HepG2 (cell line): Measurements from ENCODE around the gene ADAMTS2. TPM values are rescaled to one million over a fixed set of nuclear protein-coding genes. Genes with fewer than 3 reads are reported as not detected.

Experiments
- ARID5B ChIP-seq: IDR thresholded peaks from 2 replicates; pipeline ENCODE4 v1.4.0; 2020; ENCODE audit warnings: mild to moderate bottlenecking, missing genetic modification reagents
- EED ChIP-seq: sonication (generic); formaldehyde crosslinking; IDR thresholded peaks from 2 replicates; pipeline ENCODE4 v1.5.0; 2020; ENCODE audit warnings: mild to moderate bottlenecking, missing genetic modification reagents
- ERF ChIP-seq: IDR thresholded peaks from 2 replicates; pipeline ENCODE4 v1.6.1; 2018; ENCODE audit warnings: missing biosample characterization, missing genetic modification reagents
- ETV6 ChIP-seq: sonication (generic); formaldehyde crosslinking; conservative IDR thresholded peaks from 2 replicates; pipeline ENCODE4 v1.4.0; 2020; ENCODE audit warnings: missing genetic modification reagents
- FUBP1 ChIP-seq: sonication (generic); formaldehyde crosslinking; IDR thresholded peaks from 2 replicates; pipeline ENCODE4 v1.5.1; 2020; ENCODE audit warnings: missing genetic modification reagents, mild to moderate bottlenecking, borderline replicate concordance
- HMG20A ChIP-seq: IDR thresholded peaks from 2 replicates; pipeline ENCODE4 v1.6.1; 2016; ENCODE audit warnings: borderline replicate concordance
- LCORL ChIP-seq, 2 experiments: fragments of 450-650 bp in 1 of 2; sonication (generic) in 1 of 2; formaldehyde crosslinking in 1 of 2; IDR thresholded peaks; 2 replicates each; pipeline versions ENCODE4 v1.5.0 to v1.6.1; 2017 to 2020; ENCODE audit warnings: antibody characterized with exemption in 1 of 2, missing genetic modification reagents in 1 of 2
- SOX13 ChIP-seq, 3 experiments: fragments of 450-650 bp in 1 of 3; sonication (generic) in 1 of 3; formaldehyde crosslinking in 1 of 3; IDR thresholded peaks in 2 of 3; conservative IDR thresholded peaks in 1 of 3; 2 replicates each; pipeline versions ENCODE4 v1.5.0 to v1.6.1; 2016 to 2020; ENCODE audit warnings: antibody characterized with exemption in 1 of 3, mild to moderate bottlenecking in 1 of 3, missing compliant biosample characterization in 1 of 3, missing genetic modification reagents in 1 of 3, moderate library complexity in 1 of 3
- TCF12 ChIP-seq, 2 experiments: fragments of 450-650 bp in 1 of 2; sonication (generic) in 1 of 2; formaldehyde crosslinking in 1 of 2; IDR thresholded peaks; 2 replicates each; pipeline versions ENCODE4 v1.6.1 to v1.8.0; 2017 to 2022; ENCODE audit warnings: antibody characterized with exemption in 1 of 2, mild to moderate bottlenecking in 1 of 2, missing genetic modification reagents in 1 of 2, moderate library complexity in 1 of 2
- ZFP90 ChIP-seq: sonication (generic); formaldehyde crosslinking; IDR thresholded peaks from 2 replicates; pipeline ENCODE4 v1.8.0; 2022; ENCODE audit warnings: missing genetic modification reagents, mild to moderate bottlenecking, inconsistent platforms, borderline replicate concordance
- ZNF224 ChIP-seq: sonication (generic); formaldehyde crosslinking; IDR thresholded peaks from 2 replicates; pipeline ENCODE4 v1.5.0; 2020; ENCODE audit warnings: mild to moderate bottlenecking, missing genetic modification reagents
- ZNF546 ChIP-seq: sonication (generic); formaldehyde crosslinking; conservative IDR thresholded peaks from 2 replicates; pipeline ENCODE4 v1.8.1; 2023; ENCODE audit warnings: mild to moderate bottlenecking, missing genetic modification reagents
- ZNF737 ChIP-seq: sonication (generic); formaldehyde crosslinking; IDR thresholded peaks from 2 replicates; pipeline ENCODE4 v1.5.0; 2020; ENCODE audit warnings: missing genetic modification reagents, mild to moderate bottlenecking, borderline replicate concordance
- polyA plus RNA-seq, 8 experiments: library from polyadenylated mRNA; depleted of rRNA in 3 of 8; stranded (reverse) in 7 of 8; unstranded in 1 of 8; fragments of >200 nt; fragmentation: Illumina TruSeq in 4 of 8; extraction: Trizol in 4 of 8; gene quantifications; 2 replicates each; pipeline versions ENCODE4 v1.2.1 to v1.2.3, GENCODE V29; 2011 to 2016; ENCODE audit warnings: low read depth in 4 of 8, missing spikeins in 1 of 8, mixed read lengths in 1 of 8; ENCODE audit not compliant: insufficient read depth in 1 of 8
- total RNA-seq, 5 experiments: library from RNA; depleted of rRNA; stranded (reverse); fragments of >200 nt; fragmentation: Illumina TruSeq; extraction: Trizol; gene quantifications; 2 replicates each; pipeline ENCODE4 v1.2.3, GENCODE V29; 2016; ENCODE audit warnings: low read depth in 1 of 5
- TF ChIP-seq, protein P1 (sequence below): sonication (generic); formaldehyde crosslinking; IDR thresholded peaks from 2 replicates; pipeline ENCODE4 v1.9.0; 2022; ENCODE audit warnings: missing genetic modification reagents, mild to moderate bottlenecking, borderline replicate concordance
- TF ChIP-seq, protein P2 (sequence below): sonication (generic); formaldehyde crosslinking; IDR thresholded peaks from 2 replicates; pipeline ENCODE4 v1.4.0; 2020; ENCODE audit warnings: missing genetic modification reagents, mild to moderate bottlenecking, borderline replicate concordance
- TF ChIP-seq, protein P3 (sequence below): sonication (generic); formaldehyde crosslinking; IDR thresholded peaks from 2 replicates; pipeline ENCODE4 v1.5.0; 2020; ENCODE audit warnings: mild to moderate bottlenecking, missing genetic modification reagents, moderate library complexity

Gene ADAMTS2
- total and polyA plus RNA-seq, 2 of the 13 experiments (the other 11 are each of a cell fraction or from before 2014, with no cell fraction given): 0.24 to 3.5 TPM

GRCh38 chr5:179264783-179265513 lies 80.3 kb downstream of the ADAMTS2 start (continued):
- TF ChIP-seq ZNF546 (CRISPR knock-in tag) (peak; percentile 85; the same call in 1 of the 2 replicates), LCORL (IDR thresholded peaks at IDR 0.05) (no peak), LCORL (CRISPR knock-in tag; IDR thresholded peaks at IDR 0.05) (peak; percentile 87), TCF12 (IDR thresholded peaks at IDR 0.05) (no peak), TCF12 (CRISPR knock-in tag; IDR thresholded peaks at IDR 0.05) (no peak), ETV6 (CRISPR knock-in tag) (no peak), ARID5B (CRISPR knock-in tag) (peak; percentile 74; the same call in 1 of the 2 replicates), ZFP90 (CRISPR knock-in tag) (no peak; the same call in 1 of the 2 replicates), EED (CRISPR knock-in tag) (no peak), ZNF224 (CRISPR knock-in tag) (no peak), HMG20A (CRISPR knock-in tag) (no peak), SOX13 (IDR thresholded peaks at IDR 0.05) (no peak; the same call in 1 of the 2 replicates), SOX13 (CRISPR knock-in tag; conservative IDR thresholded peaks at IDR 0.05 in 1 of 2, IDR thresholded peaks at IDR 0.05 in 1 of 2) (0 out of 4 replicates have a peak, but pooled peaks of 1 of the 2 experiments have one; percentile 30), ZNF737 (no peak; the same call in 1 of the 2 replicates), ERF (CRISPR knock-in tag) (peak; percentile 43; the same call in 1 of the 2 replicates), FUBP1 (CRISPR knock-in tag) (no peak)
- TF ChIP-seq, protein P1, sequence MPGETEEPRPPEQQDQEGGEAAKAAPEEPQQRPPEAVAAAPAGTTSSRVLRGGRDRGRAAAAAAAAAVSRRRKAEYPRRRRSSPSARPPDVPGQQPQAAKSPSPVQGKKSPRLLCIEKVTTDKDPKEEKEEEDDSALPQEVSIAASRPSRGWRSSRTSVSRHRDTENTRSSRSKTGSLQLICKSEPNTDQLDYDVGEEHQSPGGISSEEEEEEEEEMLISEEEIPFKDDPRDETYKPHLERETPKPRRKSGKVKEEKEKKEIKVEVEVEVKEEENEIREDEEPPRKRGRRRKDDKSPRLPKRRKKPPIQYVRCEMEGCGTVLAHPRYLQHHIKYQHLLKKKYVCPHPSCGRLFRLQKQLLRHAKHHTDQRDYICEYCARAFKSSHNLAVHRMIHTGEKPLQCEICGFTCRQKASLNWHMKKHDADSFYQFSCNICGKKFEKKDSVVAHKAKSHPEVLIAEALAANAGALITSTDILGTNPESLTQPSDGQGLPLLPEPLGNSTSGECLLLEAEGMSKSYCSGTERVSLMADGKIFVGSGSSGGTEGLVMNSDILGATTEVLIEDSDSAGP (CRISPR knock-in tag): peak; percentile 87; the same call in 1 of the 2 replicates
- TF ChIP-seq, protein P2, sequence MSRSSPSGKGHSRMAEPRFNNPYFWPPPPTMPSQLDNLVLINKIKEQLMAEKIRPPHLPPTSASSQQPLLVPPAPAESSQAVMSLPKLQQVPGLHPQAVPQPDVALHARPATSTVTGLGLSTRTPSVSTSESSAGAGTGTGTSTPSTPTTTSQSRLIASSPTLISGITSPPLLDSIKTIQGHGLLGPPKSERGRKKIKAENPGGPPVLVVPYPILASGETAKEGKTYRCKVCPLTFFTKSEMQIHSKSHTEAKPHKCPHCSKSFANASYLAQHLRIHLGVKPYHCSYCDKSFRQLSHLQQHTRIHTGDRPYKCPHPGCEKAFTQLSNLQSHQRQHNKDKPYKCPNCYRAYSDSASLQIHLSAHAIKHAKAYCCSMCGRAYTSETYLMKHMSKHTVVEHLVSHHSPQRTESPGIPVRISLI: no peak
- TF ChIP-seq, protein P3, sequence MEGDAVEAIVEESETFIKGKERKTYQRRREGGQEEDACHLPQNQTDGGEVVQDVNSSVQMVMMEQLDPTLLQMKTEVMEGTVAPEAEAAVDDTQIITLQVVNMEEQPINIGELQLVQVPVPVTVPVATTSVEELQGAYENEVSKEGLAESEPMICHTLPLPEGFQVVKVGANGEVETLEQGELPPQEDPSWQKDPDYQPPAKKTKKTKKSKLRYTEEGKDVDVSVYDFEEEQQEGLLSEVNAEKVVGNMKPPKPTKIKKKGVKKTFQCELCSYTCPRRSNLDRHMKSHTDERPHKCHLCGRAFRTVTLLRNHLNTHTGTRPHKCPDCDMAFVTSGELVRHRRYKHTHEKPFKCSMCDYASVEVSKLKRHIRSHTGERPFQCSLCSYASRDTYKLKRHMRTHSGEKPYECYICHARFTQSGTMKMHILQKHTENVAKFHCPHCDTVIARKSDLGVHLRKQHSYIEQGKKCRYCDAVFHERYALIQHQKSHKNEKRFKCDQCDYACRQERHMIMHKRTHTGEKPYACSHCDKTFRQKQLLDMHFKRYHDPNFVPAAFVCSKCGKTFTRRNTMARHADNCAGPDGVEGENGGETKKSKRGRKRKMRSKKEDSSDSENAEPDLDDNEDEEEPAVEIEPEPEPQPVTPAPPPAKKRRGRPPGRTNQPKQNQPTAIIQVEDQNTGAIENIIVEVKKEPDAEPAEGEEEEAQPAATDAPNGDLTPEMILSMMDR (CRISPR knock-in tag): peak; percentile 21; the same call in 1 of the 2 replicates
